HCT116 (cell line): ENCODE data around the gene TVP23A. TPM values are rescaled to one million over a fixed set of nuclear protein-coding genes. Genes with fewer than 3 reads are reported as not detected.

Source experiments
- ATAC-seq: fragments of 200-7000 bp; cut with Tn5 transposase; 2 replicates; pipeline ENCODE4 v1.9.1; 2020; ENCODE audit warnings: mild to moderate bottlenecking, moderate library complexity
- BruUV-seq: library from RNA; stranded (reverse); fragments of 400-500 nt; replicated peaks from 2 replicates; lab custom pipeline; 2021; lab: Mats Ljungman, UMichigan
- CTCF ChIA-PET: fragments of 300-600 bp; sonication (Branson Sonifier 250); formaldehyde crosslinking; loops from one replicate; lab custom pipeline; 2021; ENCODE audit warnings: antibody characterized with exemption; lab: Charles Lee
- POLR2A ChIA-PET: fragments of 300-600, 350-600 bp; sonication (Branson Sonifier 250); formaldehyde crosslinking; loops from one replicate; lab custom pipeline; 2021; ENCODE audit warnings: antibody characterized with exemption; lab: Charles Lee
- RAD21 ChIA-PET, 2 experiments: fragments of 300-600 bp; sonication (Branson Sonifier 250); formaldehyde crosslinking; loops; one replicate each; lab custom pipeline; 2023; ENCODE audit warnings: low total read pairs in 2 of 2; ENCODE audit not compliant: uncharacterized antibody in 2 of 2, unreplicated experiment in 2 of 2, low non-redundant PET in 1 of 2; lab: Charles Lee
- DNase-seq: peaks from one replicate; pipeline ENCODE4 v3.0.0-alpha.2; 2010; ENCODE audit warnings: low read depth, low spot score
- H2AFZ ChIP-seq: fragments of 200-600 bp; shearing (Covaris generic), sonication (generic); 2 replicates; pipeline ENCODE4 v1.6.1; 2017; ENCODE audit warnings: low read depth, mixed run types, mixed read lengths, antibody characterized with exemption, low read length; ENCODE audit not compliant: poor library complexity, severe bottlenecking
- H3K27ac ChIP-seq: 2 replicates; pipeline ENCODE4 v1.5.1; 2012; ENCODE audit warnings: low read depth, low read length
- H3K27me3 ChIP-seq: fragments of 200-600 bp; sonication (generic); 2 replicates; pipeline ENCODE4 v1.6.1; 2016; ENCODE audit warnings: mixed run types, low read length, mixed read lengths; ENCODE audit not compliant: insufficient read depth
- H3K36me3 ChIP-seq, 2 experiments: fragments of 200-500 bp in 1 of 2; fragments of 200-600 bp in 1 of 2; sonication (Bioruptor generic) in 1 of 2; sonication (generic) in 1 of 2; 2 replicates each; pipeline versions ENCODE4 v1.5.1 to v1.6.1; 2014 to 2016; ENCODE audit warnings: low read length in 2 of 2, inconsistent platforms in 1 of 2, mixed read lengths in 1 of 2, mixed run types in 1 of 2; ENCODE audit not compliant: insufficient read depth in 2 of 2, control insufficient read depth in 1 of 2
- H3K4me1 ChIP-seq, 2 experiments: fragments of 200-600 bp in 1 of 2; sonication (generic) in 1 of 2; 2 replicates each; pipeline versions ENCODE4 v1.5.1 to v1.6.1; 2012 to 2017; ENCODE audit warnings: low read length in 2 of 2, inconsistent platforms in 1 of 2, mild to moderate bottlenecking in 1 of 2, mixed read lengths in 1 of 2, mixed run types in 1 of 2, moderate library complexity in 1 of 2; ENCODE audit not compliant: insufficient read depth in 2 of 2, control insufficient read depth in 1 of 2
- H3K4me2 ChIP-seq: fragments of 200-600 bp; sonication (generic); 2 replicates; pipeline ENCODE4 v1.6.1; 2017; ENCODE audit warnings: mixed run types, low read length, mixed read lengths
- H3K4me3 ChIP-seq, 2 experiments: fragments of 200-600 bp in 1 of 2; sonication (generic) in 1 of 2; replicated peaks in 1 of 2; 2 replicates each; pipeline ENCODE4 v1.5.1; 2011 to 2016; ENCODE audit warnings: low read length in 2 of 2, control low read depth in 1 of 2, low read depth in 1 of 2, mild to moderate bottlenecking in 1 of 2, mixed read lengths in 1 of 2, mixed run types in 1 of 2
- H3K79me2 ChIP-seq: fragments of 200-600 bp; sonication (generic); 2 replicates; pipeline ENCODE4 v1.6.1; 2017; ENCODE audit warnings: mild to moderate bottlenecking, mixed run types, low read length, moderate library complexity, mixed read lengths; ENCODE audit not compliant: insufficient read depth
- H3K9ac ChIP-seq: fragments of 200-600 bp; sonication (generic); 2 replicates; pipeline ENCODE4 v1.6.1; 2016; ENCODE audit warnings: low read length, mixed read lengths
- H3K9me2 ChIP-seq: fragments of 200-600 bp; sonication (generic), shearing (Covaris generic); 2 replicates; pipeline ENCODE4 v1.6.1; 2017; ENCODE audit warnings: mixed run types, mild to moderate bottlenecking, moderate library complexity; ENCODE audit not compliant: insufficient read depth
- H3K9me3 ChIP-seq, 2 experiments: fragments of 200-500 bp in 1 of 2; fragments of 200-600 bp in 1 of 2; sonication (Bioruptor generic) in 1 of 2; sonication (generic) in 1 of 2; 2 replicates each; pipeline ENCODE4 v1.6.1; 2014 to 2017; ENCODE audit warnings: low read length in 2 of 2, mixed read lengths in 2 of 2, inconsistent platforms in 1 of 2, low read depth in 1 of 2, mild to moderate bottlenecking in 1 of 2, mixed run types in 1 of 2, moderate library complexity in 1 of 2; ENCODE audit not compliant: control insufficient read depth in 1 of 2, insufficient read depth in 1 of 2
- H4K20me1 ChIP-seq: fragments of 200-600 bp; sonication (generic), shearing (Covaris generic); 2 replicates; pipeline ENCODE4 v1.6.1; 2017; ENCODE audit warnings: mixed run types, mild to moderate bottlenecking, moderate library complexity; ENCODE audit not compliant: insufficient read depth
- ATF3 ChIP-seq: IDR thresholded peaks from 2 replicates; pipeline ENCODE4 v1.6.1; 2012
- FOSL1 ChIP-seq: IDR thresholded peaks from 2 replicates; pipeline ENCODE4 v1.6.1; 2012; ENCODE audit warnings: low read depth
- POLR2A ChIP-seq: IDR thresholded peaks from 2 replicates; pipeline ENCODE4 v1.7.0; 2011; ENCODE audit warnings: borderline replicate concordance; ENCODE audit not compliant: insufficient read depth, insufficient read length; ENCODE audit errors: extremely low read depth
- POLR2AphosphoS5 ChIP-seq: IDR thresholded peaks from 2 replicates; pipeline ENCODE4 v1.6.1; 2011; ENCODE audit warnings: mild to moderate bottlenecking, low read depth, low read length, moderate library complexity
- RAD21 ChIP-seq: IDR thresholded peaks from 2 replicates; pipeline ENCODE4 v1.6.1; 2012; ENCODE audit warnings: low read depth, mild to moderate bottlenecking
- REST ChIP-seq: IDR thresholded peaks from 2 replicates; pipeline ENCODE4 v1.6.1; 2012; ENCODE audit warnings: low read depth
- SP1 ChIP-seq: IDR thresholded peaks from 2 replicates; pipeline ENCODE4 v1.6.1; 2012; ENCODE audit warnings: low read depth
- SRF ChIP-seq: IDR thresholded peaks from 2 replicates; pipeline ENCODE4 v1.6.1; 2012; ENCODE audit warnings: low read depth
- ZFX ChIP-seq: fragments of 450-650 bp; IDR thresholded peaks from 2 replicates; pipeline ENCODE4 v1.6.1; 2017
- intact Hi-C: fragments of 100-400 bp; cut with micrococcal nuclease; formaldehyde crosslinking; loops from 2 replicates; pipeline ENCODE4 v1.10.0; 2022
- total RNA-seq: library from RNA; stranded (reverse); gene quantifications from one replicate; pipeline ENCODE4 v1.2.1, GENCODE V29; 2021; ENCODE audit not compliant: unreplicated experiment

Gene TVP23A
- total RNA-seq, 1 experiment from 2014 or later = not detected

- H2AFZ ChIP-seq = no peak overlapping the region
- H3K27me3 ChIP-seq = 0 out of 2 replicates have a peak, but pooled peaks cover 2% of the 10 kb centered on the region
- no peak overlapping the region for H3K27ac ChIP-seq
- H3K79me2 ChIP-seq = no peaks in the 10 kb centered on the region
- intact Hi-C loops = loop anchor here (10.0 kb wide), 1 partner anchor 108 kb away; no protein-coding TSS in a partner anchor
- H3K4me1 ChIP-seq = no peaks in the 10 kb centered on the region
- RAD21 ChIA-PET = no interaction called here
- DNase-seq (no peak), ATAC-seq (no peak)
- POLR2A ChIA-PET = no interaction called here
- CTCF ChIA-PET = no interaction called here
- H3K9me3 ChIP-seq = no peaks in the 10 kb centered on the region
- no peaks in the 10 kb centered on the region for H4K20me1 ChIP-seq
- no TSS peak for BruUV-seq
- no peaks in the 10 kb centered on the region for H3K9me2 ChIP-seq
- H3K36me3 ChIP-seq = no peaks in the 10 kb centered on the region
- no peak overlapping the region for H3K4me2 ChIP-seq
- H3K9ac ChIP-seq = no peak overlapping the region
- H3K4me3 ChIP-seq = no peak overlapping the region
- no peak for TF ChIP-seq POLR2AphosphoS5
- no peak for TF ChIP-seq FOSL1
Measured at GRCh38 chr16:10806698-10807097, 11.9 kb downstream of the TVP23A start.

GRCh38 chr16:10805334-10805733 lies 13.3 kb downstream of the TVP23A start:
- ChIA-PET POLR2A (no interaction called here), RAD21 (no interaction called here), CTCF (no interaction called here)
- TF ChIP-seq ZFX (no peak), SP1 (no peak), REST (no peak), ATF3 (no peak), RAD21 (no peak), SRF (no peak), POLR2A (no peak)
- H3K4me2 ChIP-seq = no peak overlapping the region
- no peaks in the 10 kb centered on the region for H3K79me2 ChIP-seq
- H3K36me3 ChIP-seq = no peaks in the 10 kb centered on the region
- no peaks in the 10 kb centered on the region for H3K9me3 ChIP-seq
- H3K9ac ChIP-seq = no peak overlapping the region
- H3K27me3 ChIP-seq = 0 out of 2 replicates have a peak, but pooled peaks cover 2% of the 10 kb centered on the region
- no peak overlapping the region for H3K4me3 ChIP-seq
- no peaks in the 10 kb centered on the region for H3K9me2 ChIP-seq
- H3K4me1 ChIP-seq = no peaks in the 10 kb centered on the region
- ATAC-seq (no peak), DNase-seq (no peak)
- no peaks in the 10 kb centered on the region for H4K20me1 ChIP-seq
- H3K27ac ChIP-seq = no peak overlapping the region
- no peak overlapping the region for H2AFZ ChIP-seq
- no TSS peak for BruUV-seq
- intact Hi-C loops = loop anchor here (10.0 kb wide), 1 partner anchor 109 kb away; no protein-coding TSS in a partner anchor
